ENCODE data around the gene RASAL2.
"Not testable (repeated sequence)": the region's sequence is repeated elsewhere in the genome, so short reads cannot be mapped to it uniquely, and the experiment has no call there.

Gene RASAL2

DNA sequence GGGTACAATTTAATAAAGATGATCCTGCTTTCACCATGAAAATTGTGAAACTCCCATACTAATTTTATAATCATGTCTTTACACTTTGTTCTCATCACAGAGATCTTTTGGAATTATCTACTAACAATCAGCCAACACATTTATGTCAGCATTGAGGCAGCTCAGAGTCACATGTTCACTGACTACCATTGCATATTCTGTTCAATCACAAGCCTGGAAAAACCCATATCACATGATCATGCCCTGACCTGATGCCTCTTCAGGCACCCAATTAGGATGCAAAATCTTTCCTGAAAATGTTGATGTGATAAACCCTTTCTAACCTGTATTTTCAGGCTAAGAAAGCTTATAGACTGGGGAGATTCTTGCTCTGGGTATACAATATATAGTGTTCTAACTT lies 21.6 kb upstream of the RASAL2 start:
- no peak for DNase-seq

DNA sequence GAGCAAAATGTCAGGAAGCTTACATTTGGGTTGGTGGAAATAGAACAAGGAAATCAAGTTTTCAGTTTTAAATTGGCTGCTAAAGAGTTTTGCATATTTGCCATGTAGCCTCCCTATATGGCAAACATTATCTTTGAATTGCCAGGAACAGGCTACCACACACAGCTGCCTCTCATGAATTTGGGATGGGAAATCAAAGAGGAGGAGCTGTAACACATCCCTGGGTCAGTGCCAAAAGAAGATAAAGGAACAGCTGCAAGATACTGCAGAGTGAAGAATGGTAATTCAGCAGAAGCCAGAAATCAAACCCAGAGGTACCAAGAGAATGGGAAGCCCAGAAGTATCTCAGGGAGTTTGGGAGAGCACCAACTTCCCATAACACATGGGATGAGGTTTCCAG lies 18.6 kb upstream of the RASAL2 start:
- peak in 1 of 3 experiments; percentile 6 for DNase-seq

DNA sequence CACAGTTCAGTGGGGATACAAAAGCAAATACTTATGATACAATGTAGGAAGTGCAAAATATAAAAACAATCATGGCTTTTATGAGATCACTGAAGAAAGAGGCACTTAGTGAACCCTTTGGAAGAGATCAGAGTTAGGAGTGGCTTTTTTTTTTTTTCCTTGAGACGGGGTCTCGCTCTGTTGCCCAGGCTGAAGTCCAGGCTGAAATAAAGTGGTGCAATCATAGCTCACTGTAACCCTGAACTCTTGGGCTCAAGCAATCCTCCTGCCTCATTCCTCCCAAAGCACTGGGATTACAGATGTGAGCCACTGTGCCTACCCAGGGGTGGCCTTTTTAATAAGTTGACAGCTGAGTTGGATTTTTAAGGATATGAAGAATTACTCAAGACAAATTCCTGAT lies 17.3 kb upstream of the RASAL2 start:
- no peak for DNase-seq

DNA sequence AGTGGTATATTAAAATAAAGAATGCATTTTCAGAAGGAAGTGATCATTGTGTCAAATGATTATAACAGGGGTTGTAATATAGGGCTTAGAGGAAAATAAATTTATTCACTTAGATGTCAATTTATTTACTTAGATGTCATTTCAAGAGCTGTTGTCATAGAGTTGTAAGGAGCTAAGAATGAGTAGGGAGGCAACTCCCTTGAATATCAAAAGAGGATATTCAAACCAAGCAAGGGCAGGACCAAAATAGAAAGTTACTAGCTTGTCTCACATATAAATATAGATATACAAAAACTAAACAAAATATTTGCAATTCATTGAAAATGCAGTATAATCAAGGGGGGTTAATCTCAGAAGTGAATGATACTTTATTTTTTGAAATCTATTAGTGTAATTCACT lies 16.0 kb upstream of the RASAL2 start:
- DNase-seq = no peak

DNA sequence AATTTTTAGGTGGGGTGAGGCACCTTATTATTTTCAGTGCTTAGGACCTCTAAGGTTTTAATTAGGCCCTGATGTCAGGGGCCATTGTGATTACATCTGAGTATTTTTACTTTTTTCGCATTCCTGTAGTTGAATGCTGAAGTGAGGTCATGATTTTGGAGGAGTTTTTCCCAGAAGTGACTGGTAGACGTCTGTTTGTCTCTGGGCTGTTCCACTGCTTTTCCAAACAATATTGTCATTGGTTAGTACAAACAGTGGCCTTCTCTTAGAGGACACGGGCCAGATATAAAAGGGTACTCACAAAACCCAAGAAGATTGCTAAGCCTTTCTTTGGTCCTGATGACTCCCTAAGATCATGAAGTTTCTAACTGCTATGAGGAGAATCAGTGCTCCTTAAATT lies 7.6 kb upstream of the RASAL2 start:
- DNase-seq = no peak

DNA sequence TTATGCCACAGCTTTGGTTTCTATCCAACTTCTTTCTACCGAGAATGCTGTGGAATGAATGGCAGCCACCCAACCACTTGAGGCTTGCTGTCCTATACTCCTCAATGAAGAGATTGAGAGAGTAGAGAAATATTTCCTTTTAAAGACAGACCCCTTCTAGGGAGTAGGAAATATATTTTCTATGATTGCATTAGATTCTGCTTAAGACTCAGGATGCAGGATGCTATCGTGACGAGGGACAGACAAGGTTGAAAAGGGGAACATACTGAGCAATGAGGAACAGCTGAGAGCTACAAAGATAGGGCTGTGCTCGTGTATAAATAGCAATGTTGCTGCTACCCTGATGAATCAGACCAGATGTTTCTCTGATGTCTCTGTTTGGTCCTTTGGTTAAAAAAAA lies 7.1 kb upstream of the RASAL2 start:
- DNase-seq = no peak

DNA sequence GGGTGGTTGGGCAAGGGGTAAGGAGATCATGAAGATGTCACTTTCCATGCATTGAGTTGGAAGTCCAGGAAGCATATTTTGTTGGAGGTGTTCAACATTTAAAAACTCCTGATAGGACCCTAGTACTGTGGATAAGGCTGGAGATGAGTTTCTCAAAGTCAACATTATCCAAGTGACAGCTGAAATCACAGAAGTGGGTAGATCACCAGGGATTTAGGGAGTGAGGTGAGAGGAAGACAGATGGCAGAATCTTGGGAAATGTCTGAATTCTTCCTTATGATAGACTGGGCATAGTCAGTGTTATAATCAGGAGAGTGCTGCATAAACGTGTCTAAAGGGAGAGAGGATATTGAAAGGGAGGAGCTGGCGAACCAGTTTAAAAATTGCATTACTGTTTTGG lies 5.3 kb upstream of the RASAL2 start:
- DNase-seq = no peak

DNA sequence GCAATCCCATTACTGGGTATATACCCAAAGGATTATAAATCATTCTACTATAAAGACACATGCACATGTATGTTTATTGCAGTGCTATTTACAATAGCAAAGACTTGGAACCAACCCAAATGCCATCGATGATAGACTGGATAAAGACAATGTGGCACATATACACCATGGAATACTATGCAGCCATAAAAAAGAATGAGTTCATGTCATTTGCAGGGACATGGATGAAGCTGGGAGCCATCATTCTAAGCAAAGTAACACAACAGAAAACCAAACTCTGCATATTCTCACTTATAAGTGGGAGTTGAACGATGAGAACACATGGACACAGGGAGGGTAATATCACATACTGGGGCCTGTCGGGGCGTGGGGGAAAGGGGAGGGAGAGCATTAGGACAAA lies 2.5 kb upstream of the RASAL2 start:
- DNase-seq = not testable (repeated sequence)

DNA sequence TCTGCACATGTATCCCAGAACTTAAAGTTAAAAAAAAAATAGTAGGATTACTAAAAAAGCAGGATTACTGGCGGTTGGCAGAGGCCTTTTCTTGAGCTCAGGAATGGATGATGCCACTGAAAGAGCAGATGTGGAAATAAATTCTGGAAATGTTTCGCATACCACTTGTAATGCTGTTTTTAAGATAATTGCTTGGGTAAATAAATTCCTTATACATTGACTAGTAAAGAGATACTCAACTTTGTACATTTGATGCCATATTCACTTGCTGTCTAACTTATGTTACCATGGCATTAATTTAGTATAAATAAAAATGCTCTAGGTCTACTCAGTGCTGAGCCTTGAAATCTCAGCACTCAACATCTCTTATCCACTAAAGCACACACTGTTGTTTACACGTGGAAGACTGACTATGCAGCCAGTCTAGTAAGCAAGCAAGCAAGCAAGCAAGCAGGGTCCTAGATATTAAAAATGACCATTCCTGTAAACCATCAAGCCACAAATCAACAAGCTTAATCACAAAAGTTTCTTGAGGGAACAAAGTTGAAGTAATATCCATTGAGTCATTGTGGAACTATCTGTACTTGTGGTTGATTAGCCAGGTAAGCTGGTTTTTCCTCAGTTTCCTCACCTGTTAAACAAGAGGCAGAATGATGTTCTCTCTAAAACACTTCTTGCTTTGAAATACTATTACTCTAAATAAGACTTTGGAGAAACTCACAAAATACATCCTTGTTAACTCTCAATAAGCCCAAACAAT lies 1.7 kb upstream of the RASAL2 start:
- DNase-seq = no peak

DNA sequence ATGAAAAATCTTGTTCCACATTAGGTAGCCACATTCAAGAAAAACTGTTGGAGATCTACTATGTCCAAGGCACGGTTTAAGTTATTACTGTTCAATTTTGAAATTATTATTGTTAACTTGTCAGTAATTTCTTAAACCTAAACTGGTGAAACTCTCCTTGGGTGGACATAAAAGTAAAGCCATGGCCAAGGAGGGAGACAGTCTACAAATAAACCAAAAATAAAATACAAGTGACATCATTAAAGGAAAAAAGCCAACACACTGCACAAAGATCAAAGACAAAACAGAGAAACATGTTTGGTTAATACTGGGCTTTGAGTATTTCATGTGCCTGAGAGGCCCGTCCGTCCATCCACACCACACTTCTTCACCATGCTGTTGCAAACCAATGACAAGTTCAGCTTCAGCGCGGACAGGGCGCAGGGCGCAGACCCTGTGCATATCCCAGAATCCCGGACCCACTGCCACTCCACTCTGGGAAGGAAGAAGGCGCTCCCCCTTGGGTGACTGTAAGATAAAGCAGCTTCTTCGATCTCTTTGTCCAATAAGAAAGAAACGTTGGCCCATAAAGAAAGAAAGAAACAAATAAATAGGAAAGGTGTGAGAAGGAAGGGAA lies 918 bp upstream of the RASAL2 start:
- DNase-seq = no peak

DNA sequence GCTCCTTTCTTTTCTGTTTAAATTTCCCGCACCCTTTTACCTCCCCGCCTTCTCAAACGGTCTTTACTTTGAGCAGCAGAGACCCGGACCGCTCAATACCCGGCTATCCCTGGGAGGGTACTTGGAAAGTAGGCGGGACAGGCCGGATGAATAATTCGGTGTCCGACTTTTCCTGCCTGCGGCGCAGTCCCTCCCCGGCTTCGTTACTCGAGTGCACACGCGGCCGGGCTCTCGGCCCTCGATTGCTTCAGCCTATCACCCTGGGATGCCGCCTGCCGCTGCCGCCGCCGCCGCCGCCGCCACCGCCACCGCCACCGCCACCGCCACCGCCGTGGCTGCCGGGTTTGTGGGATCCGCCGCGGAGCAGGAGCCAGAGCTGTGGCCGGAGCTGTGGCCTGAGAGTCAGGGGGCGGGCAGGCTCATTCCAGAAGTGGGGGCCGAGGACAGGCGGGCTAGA lies 382 bp upstream of the RASAL2 start:
- peak; percentile 96 to 100 (median 98) for DNase-seq

DNA sequence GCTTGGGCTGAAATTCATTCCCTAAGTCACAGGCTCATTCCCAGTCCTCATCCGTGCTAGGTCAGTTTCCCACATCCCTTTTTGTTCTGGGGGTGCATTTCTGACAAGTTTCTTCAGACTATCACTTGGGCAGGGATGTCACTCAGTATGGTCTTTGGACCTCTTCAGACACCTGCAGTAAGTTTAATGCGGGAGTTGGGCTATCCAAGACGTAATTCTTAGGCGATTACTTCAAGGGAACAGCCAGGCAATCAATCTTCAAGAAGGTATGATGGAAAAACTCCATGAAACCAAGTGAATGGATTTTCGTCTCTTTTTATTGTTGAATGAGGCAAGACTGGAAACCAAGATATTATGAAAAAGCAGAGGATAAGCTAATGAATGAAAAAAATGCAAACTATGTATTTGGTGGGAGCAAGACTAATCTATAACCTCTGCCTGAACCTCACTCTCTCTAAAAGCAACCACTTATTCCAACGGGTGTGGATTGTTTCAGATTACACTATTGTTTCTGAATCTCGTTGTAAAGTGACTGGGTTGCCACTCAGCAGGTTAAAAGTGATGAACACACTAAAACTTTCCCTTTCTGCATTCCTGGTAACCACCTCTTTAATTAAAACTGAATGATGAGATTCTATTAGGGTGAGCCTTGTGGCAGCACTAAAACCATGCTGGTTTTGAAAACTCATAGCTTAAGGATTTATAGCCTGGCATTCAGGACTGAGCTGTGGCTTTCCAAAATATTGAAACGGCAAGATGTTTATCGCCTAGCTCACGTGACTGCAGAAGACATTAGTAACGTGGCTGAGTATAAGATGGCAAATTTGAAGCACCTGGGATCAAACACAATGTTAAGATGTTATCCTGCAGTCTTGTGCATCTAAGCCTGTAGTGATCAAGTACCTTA lies 1.1 kb downstream of the RASAL2 start:
- peak; percentile 30 to 58 (median 54) for DNase-seq

DNA sequence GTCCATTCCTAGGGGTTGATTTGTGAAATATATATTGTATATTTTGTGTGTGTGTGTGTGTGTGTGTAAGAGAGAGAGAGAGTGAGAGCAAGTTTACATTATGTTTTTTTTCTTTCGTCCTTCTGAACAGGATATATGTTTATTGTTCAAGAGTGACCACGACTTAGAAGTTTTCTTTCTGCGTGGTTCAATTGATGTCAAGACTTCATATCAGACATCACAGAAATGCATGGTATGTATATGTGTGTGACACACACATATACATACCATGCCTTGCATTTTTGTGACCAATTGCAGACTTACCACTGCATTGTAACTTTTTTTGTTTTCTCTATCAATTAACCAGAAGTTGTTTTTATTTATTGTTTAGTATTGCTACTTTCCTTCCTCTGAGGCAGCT lies 2.5 kb downstream of the RASAL2 start:
- no peak for DNase-seq

DNA sequence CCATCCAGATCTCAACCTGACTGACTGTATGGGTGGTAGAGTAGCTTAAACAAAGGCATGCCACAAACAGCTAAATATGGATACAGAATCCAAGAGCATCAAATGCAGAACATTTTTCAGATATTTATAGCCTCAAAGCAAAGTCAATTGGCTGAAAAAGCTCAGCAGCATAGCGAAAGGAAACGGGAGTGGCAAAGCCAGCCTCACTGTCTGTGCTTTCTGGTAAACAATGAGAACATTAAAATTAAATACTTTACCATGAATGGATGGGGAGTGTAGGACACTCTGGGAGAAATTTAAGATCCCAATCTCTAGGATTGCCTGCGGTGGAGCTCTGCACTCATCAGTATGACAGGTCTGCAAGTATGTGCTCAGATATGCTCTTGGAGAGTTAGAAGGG lies 4.4 kb downstream of the RASAL2 start:
- DNase-seq = peak in 2 of 3 experiments; percentile 5 to 51

DNA sequence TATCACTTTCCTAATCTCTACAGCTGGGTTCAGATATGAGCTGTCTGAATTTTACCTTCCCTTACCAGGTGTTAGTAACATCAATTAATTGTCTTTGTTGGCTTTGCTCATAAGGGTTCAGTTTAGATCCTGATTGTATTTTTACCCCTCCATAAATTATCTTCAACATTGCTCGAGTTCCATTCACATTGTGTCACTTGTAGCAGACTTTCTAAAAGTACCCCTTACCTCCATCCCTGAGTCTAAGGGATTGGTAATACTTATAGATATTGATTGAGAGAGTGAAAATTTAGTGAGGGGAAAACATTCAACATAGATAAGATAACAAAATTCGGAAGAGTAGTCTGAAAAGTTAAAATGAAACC lies 7.3 kb downstream of the RASAL2 start:
- no peak for DNase-seq

DNA sequence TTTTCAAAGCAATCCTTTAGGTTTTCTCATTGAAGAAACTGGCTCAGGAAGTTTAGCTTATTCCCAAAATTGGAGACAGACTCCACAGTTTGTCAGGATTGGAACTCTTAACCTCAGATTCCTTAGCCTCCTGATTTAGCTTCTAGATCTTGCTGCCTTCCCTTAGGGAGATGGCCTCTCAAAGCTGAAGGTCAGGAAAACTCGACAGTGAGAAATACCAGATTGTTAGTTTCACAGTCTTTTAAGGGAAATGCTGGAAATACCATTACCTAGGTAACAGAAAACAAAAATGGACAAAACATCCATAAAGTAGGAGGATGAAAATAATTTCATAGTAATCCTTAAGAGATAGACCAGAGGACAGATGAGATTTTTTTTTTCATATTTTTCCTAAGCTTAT lies 7.8 kb downstream of the RASAL2 start:
- DNase-seq = no peak

DNA sequence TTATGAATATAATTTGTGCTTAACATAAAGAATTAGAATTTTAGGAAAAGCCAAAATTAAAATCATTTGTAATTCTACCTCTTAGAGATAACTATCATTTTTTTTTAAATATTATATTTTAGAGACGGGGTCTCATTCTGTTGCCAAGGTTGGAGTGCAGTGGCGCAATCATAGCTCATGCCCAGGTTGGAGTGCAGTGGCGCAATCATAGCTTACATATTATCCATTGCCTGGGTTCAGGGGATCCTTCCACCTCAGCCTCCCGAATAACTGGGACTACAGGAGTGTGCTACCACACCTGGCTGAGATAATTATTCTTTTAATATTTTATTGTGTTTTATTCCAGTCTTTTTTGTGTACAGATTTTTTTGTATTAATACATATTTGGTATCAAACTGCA lies 8.3 kb downstream of the RASAL2 start:
- no peak for DNase-seq

DNA sequence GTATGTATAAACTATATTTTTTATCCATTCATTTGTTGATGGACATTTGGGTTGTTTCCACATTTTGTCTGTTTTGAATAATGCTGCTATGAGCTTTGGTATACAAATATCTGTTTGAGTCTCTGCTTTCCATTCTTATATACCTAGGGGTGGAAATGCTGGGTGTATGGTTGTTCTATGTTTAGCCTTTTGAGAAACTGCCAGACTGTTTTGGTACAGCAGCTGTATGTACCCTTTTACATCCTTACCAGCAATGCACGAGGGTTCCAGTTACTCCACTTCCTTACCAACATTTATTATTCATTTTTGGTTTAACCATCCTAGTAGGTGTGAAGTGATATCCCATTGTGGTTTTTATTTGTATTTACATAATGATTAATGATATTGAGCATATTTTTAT lies 13.9 kb downstream of the RASAL2 start:
- DNase-seq = no peak

DNA sequence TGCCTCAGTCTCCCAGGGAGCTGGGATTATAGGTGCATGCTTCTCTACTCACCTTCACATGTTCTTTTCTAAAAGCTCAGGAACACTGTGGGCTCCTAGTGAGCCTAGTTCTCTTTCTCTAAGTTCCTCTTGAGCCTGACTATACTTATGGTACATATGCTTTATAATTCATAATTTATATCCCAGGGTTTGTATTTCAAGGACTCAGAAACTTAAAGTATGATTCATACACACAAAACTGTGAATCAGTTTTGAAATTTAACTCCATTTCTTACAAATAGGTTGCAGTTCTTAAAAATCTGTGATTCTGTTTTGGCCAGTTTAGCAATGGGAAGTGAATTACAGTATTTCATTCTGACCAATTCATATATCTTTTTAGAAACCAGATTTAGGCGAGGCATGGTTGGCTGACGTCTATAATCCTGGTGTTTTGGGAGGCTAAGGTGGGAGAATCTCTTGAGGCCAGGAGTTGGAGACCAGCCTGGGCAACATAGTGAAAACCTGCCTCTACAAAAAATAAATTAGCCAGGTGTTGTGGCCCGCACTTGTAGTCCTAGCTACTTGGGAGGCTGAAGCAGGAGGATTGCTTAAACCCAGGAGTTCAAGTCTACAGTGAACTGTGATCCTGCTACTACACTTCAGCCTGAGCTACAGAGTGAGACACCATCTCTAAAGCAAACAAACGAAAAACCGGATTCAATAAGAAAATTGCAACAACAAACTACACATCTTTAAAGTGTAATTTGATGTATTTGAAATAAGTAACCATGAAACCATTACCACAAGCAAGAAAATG lies 15.6 kb downstream of the RASAL2 start:
- no peak for DNase-seq

DNA sequence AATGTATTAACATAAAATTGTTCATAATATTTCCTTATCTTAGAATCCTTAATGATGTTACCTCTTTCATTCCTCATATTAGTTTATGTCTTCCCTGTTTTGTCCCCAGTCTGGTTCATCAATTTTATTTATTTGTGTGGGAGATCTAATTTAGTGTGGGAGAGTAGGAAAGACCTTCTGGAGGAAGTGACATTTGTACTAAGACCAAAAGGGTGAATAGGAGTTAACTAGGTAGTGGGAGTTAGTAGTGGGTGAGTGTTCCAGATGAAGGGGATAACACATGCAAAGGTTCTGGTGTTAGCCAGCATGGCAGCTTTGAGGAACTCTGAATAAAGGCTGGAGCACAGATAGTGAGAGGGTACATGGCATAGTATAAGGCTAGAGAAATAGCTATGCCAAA lies 21.4 kb downstream of the RASAL2 start:
- DNase-seq = no peak

DNA sequence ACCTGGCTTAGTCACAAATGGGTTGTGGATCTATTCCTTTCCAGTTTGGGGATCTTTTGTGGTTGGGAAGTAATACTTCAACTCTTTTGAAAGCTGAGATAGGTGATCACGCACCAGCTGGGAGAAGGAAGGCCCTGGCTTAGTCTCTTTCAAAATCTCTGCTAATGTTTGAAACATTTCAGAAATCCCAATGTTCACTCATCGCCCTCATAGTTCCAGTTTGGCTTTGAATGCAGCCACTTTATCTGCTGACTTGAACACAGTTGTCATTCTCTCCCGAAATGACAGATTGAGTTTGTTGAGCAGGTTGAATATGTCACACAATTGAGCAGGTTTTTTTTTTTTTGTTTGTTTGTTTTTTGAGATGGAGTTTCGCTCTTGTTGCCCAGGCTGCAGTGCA lies 24.6 kb downstream of the RASAL2 start:
- DNase-seq = no peak

DNA sequence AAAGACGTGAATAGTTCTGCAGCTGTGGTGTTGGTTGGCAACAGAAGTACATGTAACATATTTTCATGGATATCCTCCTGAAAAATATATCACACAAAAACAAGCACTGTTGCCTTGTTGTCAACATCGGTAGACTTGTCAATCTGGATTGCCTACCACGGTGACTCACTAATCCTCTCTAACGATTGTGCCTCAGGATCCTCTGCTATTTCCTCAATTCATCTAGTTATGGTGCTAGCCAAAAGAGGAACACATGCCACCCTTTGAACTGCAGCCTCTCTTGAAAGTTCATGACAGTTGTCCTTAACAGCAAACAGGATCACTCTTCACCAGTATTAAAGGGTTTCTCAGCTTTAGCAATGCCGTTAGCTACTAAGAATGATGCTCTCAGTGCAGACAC lies 25.7 kb downstream of the RASAL2 start:
- no peak for DNase-seq

DNA sequence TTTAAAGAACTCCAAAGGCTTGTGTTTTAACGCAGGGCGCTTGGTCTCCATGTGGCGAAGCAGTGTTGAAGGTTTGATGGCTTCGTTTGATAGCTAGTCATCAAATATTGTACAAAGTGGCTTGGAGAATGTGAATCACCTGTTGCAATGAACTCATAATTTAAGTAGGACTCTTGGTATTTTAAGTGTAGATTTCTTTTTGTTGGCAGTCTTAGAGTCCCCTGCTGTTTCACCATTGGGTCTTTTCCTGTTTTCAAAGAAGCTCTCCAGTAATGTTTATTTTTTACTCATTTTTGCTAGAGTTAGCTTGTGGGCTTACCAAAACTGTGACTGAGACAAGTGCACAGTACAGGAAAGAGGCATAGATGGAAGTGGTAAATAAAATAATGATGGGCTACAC lies 26.2 kb downstream of the RASAL2 start:
- DNase-seq = no peak

Data from NCI-H1417 (cell line).